Esophagus squamous epithelium (tissue), 5 donors: ENCODE data around the gene BAIAP2. TPM values are rescaled to one million over a fixed set of nuclear protein-coding genes. Genes with fewer than 3 reads are reported as not detected.

Source experiments
- DNase-seq: peaks from one replicate; lab custom pipeline; 2025; lab: John Stamatoyannopoulos, UW
- H3K27ac ChIP-seq, 4 donors: fragments of 200-600 bp; sonication (generic); one replicate each; pipeline ENCODE4 v1.5.1; 2016 to 2019; ENCODE audit warnings: mild to moderate bottlenecking in 1 of 4
- H3K27me3 ChIP-seq, 4 donors: fragments of 200-600 bp; sonication (generic); 1 replicate in 3 of 4; 2 replicates in 1 of 4; pipeline versions ENCODE4 v1.5.1 to v1.6.0; 2017 to 2021; ENCODE audit warnings: antibody characterized with exemption in 1 of 4
- H3K36me3 ChIP-seq, 3 donors: fragments of 200-600 bp; sonication (generic); one replicate each; pipeline ENCODE4 v1.5.1; 2016 to 2019
- H3K4me1 ChIP-seq, 3 donors: fragments of 200-600 bp; sonication (generic); one replicate each; pipeline ENCODE4 v1.5.1; 2017 to 2019
- H3K4me3 ChIP-seq, 4 donors: fragments of 200-600 bp; sonication (generic); 1 replicate in 3 of 4; 2 replicates in 1 of 4; pipeline ENCODE4 v1.5.1; 2016 to 2019; ENCODE audit warnings: mild to moderate bottlenecking in 2 of 4, moderate library complexity in 1 of 4
- H3K9me3 ChIP-seq, 3 donors: fragments of 200-600 bp; sonication (generic); one replicate each; pipeline ENCODE4 v1.5.1; 2016 to 2019
- POLR2A ChIP-seq, 4 donors: fragments of 450-650 bp; IDR thresholded peaks; one replicate each; pipeline ENCODE4 v1.6.1; 2017; ENCODE audit warnings: antibody characterized with exemption in 4 of 4, mild to moderate bottlenecking in 4 of 4, moderate library complexity in 3 of 4
- WGBS, 2 donors: methylation state at CpG; one replicate each; pipeline ENCODE4 v1.1.5; 2018; 5-methylcytosine and 5-hydroxymethylcytosine counted together
- intact Hi-C: fragments of 100-400 bp; cut with DNase I; formaldehyde crosslinking; loops from one replicate; pipeline ENCODE4 v1.15.0; 2022
- total RNA-seq, 4 donors: library from RNA; depleted of rRNA; stranded (reverse); fragments of >200 nt; gene quantifications; one replicate each; pipeline ENCODE4 v1.1.0, GENCODE V29; 2016
- TF ChIP-seq, protein P1 (sequence below), 6 experiments: fragments of 450-650 bp in 4 of 6; fragments of 200-600 bp in 2 of 6; sonication (generic) in 2 of 6; IDR thresholded peaks; one replicate each; pipeline ENCODE4 v1.5.1; 2016 to 2019; ENCODE audit warnings: antibody characterized with exemption in 6 of 6, mild to moderate bottlenecking in 4 of 6, moderate library complexity in 4 of 6
- donor health status: DM: yes; HTN: yes; CAD: no.

The BAIAP2 gene
- total RNA-seq, 4 donors from 2014 or later, result 87.8 to 175 (median 105) TPM

DNA sequence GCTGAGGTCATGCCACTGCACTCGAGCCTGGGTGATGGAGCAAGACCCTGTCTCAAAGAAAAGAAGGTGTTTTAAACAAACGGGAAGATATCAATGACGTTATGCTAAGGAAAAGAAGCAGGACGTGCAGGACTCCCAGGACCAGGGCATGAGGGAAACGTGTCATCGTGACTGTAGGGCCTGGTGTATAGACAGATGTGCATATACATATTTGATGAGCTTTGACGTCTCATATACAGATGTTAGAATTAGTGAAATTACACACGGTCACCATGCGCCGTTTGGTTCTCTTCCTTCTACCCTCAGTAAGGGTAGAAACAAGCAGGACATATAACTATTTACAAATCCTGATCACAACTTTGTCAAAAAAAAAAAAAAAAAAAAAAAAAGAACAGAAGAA is 112.8 kb downstream of the BAIAP2 start:
- Histone ChIP-seq H3K27me3 (peaks cover 0 to 53% (median 0%) of the 10 kb centered on the region in 4 donors), H3K36me3 (no peaks in the 10 kb centered on the region), H3K4me3 (no peak overlapping the region), H3K9me3 (no peaks in the 10 kb centered on the region), H3K4me1 (peaks cover 5 to 6% (median 5%) of the 10 kb centered on the region in 3 donors), H3K27ac (no peak overlapping the region)
- DNase-seq, result no peak
- WGBS, 2 donors, result 46 to 77% methylated on average over 10 of the region's 10 CpGs
- intact Hi-C loops, result no loop called here
- TF ChIP-seq POLR2A (IDR thresholded peaks at IDR 0.05), result no peak
- TF ChIP-seq, protein P1, sequence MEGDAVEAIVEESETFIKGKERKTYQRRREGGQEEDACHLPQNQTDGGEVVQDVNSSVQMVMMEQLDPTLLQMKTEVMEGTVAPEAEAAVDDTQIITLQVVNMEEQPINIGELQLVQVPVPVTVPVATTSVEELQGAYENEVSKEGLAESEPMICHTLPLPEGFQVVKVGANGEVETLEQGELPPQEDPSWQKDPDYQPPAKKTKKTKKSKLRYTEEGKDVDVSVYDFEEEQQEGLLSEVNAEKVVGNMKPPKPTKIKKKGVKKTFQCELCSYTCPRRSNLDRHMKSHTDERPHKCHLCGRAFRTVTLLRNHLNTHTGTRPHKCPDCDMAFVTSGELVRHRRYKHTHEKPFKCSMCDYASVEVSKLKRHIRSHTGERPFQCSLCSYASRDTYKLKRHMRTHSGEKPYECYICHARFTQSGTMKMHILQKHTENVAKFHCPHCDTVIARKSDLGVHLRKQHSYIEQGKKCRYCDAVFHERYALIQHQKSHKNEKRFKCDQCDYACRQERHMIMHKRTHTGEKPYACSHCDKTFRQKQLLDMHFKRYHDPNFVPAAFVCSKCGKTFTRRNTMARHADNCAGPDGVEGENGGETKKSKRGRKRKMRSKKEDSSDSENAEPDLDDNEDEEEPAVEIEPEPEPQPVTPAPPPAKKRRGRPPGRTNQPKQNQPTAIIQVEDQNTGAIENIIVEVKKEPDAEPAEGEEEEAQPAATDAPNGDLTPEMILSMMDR (IDR thresholded peaks at IDR 0.05), result no peak

DNA sequence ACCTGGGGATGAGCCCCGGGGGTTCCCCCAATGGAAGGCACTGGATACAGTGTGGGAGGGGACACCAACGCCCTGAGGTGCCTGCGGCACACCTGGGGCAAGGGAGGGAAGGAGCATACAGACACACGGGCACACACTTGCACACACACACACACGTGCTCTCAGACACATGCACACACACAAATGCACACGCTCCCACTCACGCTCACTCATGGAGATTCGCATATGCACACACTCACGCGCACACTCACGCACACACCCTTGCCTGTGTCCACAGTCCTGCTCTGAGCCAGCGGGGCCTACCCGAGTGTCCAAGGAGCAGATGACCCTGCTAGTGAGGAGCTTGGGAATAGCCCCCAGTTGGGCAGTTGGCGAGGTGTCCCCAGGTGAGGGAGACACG is 113.6 kb downstream of the BAIAP2 start:
- 73 to 76% methylated on average over 7 to 10 of the region's 15 CpGs for WGBS, 2 donors
- Histone ChIP-seq H3K9me3 (no peaks in the 10 kb centered on the region), H3K36me3 (no peaks in the 10 kb centered on the region), H3K4me3 (no peak overlapping the region), H3K27me3 (peaks cover 0 to 45% (median 0%) of the 10 kb centered on the region in 4 donors), H3K4me1 (no peaks in the 10 kb centered on the region), H3K27ac (no peak overlapping the region)
- intact Hi-C loops, result no loop called here
- no peak for DNase-seq
- TF ChIP-seq, protein P1 (IDR thresholded peaks at IDR 0.05), result no peak
- TF ChIP-seq POLR2A (IDR thresholded peaks at IDR 0.05), result no peak

GRCh38 chr17:81148986-81149533 is 114.1 kb downstream of the BAIAP2 start:
- Histone ChIP-seq H3K4me3 (no peak overlapping the region), H3K36me3 (no peaks in the 10 kb centered on the region), H3K9me3 (no peaks in the 10 kb centered on the region), H3K4me1 (no peaks in the 10 kb centered on the region), H3K27me3 (peaks cover 0 to 40% (median 0%) of the 10 kb centered on the region in 4 donors), H3K27ac (no peak overlapping the region)
- intact Hi-C loops, result no loop called here
- TF ChIP-seq, protein P1 (IDR thresholded peaks at IDR 0.05), result no peak
- TF ChIP-seq POLR2A (IDR thresholded peaks at IDR 0.05), result no peak
- WGBS, 2 donors, result 62 to 63% methylated on average over 5 to 11 of the region's 14 CpGs
- DNase-seq, result no peak

DNA sequence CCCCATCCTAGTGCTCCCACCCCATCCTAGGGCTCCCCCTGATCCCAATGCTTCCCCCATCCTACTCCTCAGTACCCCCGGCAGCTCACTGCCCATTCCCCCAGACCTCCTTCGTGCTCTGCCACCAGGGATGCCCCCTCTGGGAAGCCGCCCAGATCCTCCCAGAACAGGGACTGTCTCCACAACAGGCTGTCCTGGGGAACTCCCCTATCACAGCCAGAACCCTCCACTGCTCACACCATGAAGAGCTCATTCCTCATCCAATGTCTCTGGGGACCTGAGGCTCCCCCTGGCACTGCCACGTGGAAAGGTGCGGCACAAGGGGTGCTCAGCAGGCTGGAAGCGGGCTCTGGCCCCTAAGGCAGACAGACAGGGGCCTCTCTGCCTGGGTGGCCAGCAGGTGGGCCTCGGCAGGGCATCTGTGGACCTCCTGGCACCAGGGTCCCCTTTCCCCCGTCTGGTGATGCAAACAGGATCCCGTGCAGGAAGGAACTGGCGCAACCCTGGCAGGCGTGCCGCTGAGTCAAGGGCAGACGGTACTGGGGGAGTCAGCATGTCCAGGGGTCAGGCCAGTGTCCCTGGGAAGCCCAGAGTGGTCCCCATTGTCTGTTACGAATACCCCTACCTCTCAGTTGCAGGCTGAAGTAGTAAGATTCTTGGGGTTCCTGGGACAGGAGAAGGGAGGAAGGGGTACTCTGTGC is 115.6 kb downstream of the BAIAP2 start:
- no peak for TF ChIP-seq POLR2A (IDR thresholded peaks at IDR 0.05)
- TF ChIP-seq, protein P1 (IDR thresholded peaks at IDR 0.05), result no peak
- no peak for DNase-seq
- intact Hi-C loops, result no loop called here
- Histone ChIP-seq H3K9me3 (no peaks in the 10 kb centered on the region), H3K4me1 (no peaks in the 10 kb centered on the region), H3K27me3 (peaks cover 0 to 38% (median 0%) of the 10 kb centered on the region in 4 donors), H3K36me3 (no peaks in the 10 kb centered on the region), H3K4me3 (no peak overlapping the region), H3K27ac (peak overlapping the region in 1 of 4 donors; percentile 46)
- 63 to 100% methylated on average over 1 to 4 of the region's 14 CpGs for WGBS, 2 donors

- 58% methylated on average over 9 of the region's 13 CpGs; no CpG with 5 or more reads in 1 of the 2 donors for WGBS, 2 donors
- TF ChIP-seq POLR2A (IDR thresholded peaks at IDR 0.05), result no peak
- TF ChIP-seq, protein P1 (IDR thresholded peaks at IDR 0.05), result no peak
- Histone ChIP-seq H3K27ac (peak overlapping the region in 1 of 4 donors; percentile 46), H3K27me3 (peaks cover 0 to 38% (median 0%) of the 10 kb centered on the region in 4 donors), H3K4me3 (no peak overlapping the region), H3K36me3 (no peaks in the 10 kb centered on the region), H3K9me3 (no peaks in the 10 kb centered on the region), H3K4me1 (no peaks in the 10 kb centered on the region)
- no peak for DNase-seq
- intact Hi-C loops, result no loop called here
Observed at GRCh38 chr17:81151278-81151677, 116.3 kb downstream of the BAIAP2 start.
